Endothelial cell of umbilical vein (primary cell): Measurements from ENCODE around the gene CKB. TPM values are rescaled to one million over a fixed set of nuclear protein-coding genes. Genes with fewer than 3 reads are reported as not detected.

Source experiments
- BruUV-seq: library from RNA; stranded (reverse); fragments of 400-500 nt; replicated peaks from 2 replicates; lab custom pipeline; 2021; lab: Mats Ljungman, UMichigan
- CTCF ChIA-PET: fragments of 300-600, 350-600 bp; sonication (Branson Sonifier 250); formaldehyde crosslinking; loops from one replicate; lab custom pipeline; 2021; ENCODE audit warnings: antibody characterized with exemption, inconsistent platforms; lab: Charles Lee
- POLR2A ChIA-PET: fragments of 300-600, 350-600 bp; sonication (Branson Sonifier 250); formaldehyde crosslinking; loops from one replicate; lab custom pipeline; 2021; ENCODE audit warnings: antibody characterized with exemption, inconsistent platforms; lab: Charles Lee
- DNase-seq: peaks from one replicate; pipeline ENCODE4 v3.0.0-alpha.2; 2011; ENCODE audit warnings: low read depth, low spot score
- FAIRE-seq: peaks from 2 replicates; lab custom pipeline; 2011; peaks lifted over from hg19 to GRCh38; lab: Jason Lieb, UNC
- H2AFZ ChIP-seq: 2 replicates; pipeline ENCODE4 v1.6.0; 2012; ENCODE audit warnings: low read depth, low read length, control low read depth, inconsistent platforms
- H3K27ac ChIP-seq: 2 replicates; pipeline ENCODE4 v1.5.1; 2011; ENCODE audit warnings: low read depth, mild to moderate bottlenecking, control low read depth, low read length, moderate library complexity; ENCODE audit not compliant: insufficient read depth
- H3K27me3 ChIP-seq, 2 experiments: 2 replicates each; pipeline versions ENCODE4 v1.6.0 to v1.6.1; 2011; ENCODE audit warnings: low read length in 2 of 2, mixed read lengths in 1 of 2; ENCODE audit not compliant: control insufficient read depth in 2 of 2, insufficient read depth in 2 of 2
- H3K36me3 ChIP-seq, 2 experiments: 2 replicates in 1 of 2; 3 replicates in 1 of 2; pipeline ENCODE4 v1.5.1; 2011; ENCODE audit warnings: low read length in 2 of 2, mild to moderate bottlenecking in 1 of 2, moderate library complexity in 1 of 2; ENCODE audit not compliant: control insufficient read depth in 2 of 2, insufficient read depth in 2 of 2; ENCODE audit errors: extremely low read depth in 1 of 2
- H3K4me1 ChIP-seq: 3 replicates; pipeline ENCODE4 v1.5.1; 2011; ENCODE audit warnings: mild to moderate bottlenecking, low read length; ENCODE audit not compliant: control insufficient read depth, insufficient read depth; ENCODE audit errors: extremely low read depth
- H3K4me2 ChIP-seq: 2 replicates; pipeline ENCODE4 v1.6.1; 2011; ENCODE audit warnings: low read length, control low read depth, mixed read lengths; ENCODE audit not compliant: insufficient read depth
- H3K4me3 ChIP-seq, 3 experiments: fragments of 200-600 bp in 1 of 3; sonication (generic), shearing (Covaris generic) in 1 of 3; replicated peaks in 1 of 3; 2 replicates each; pipeline ENCODE4 v1.5.1; 2011 to 2016; ENCODE audit warnings: control low read depth in 3 of 3, low read length in 3 of 3, mild to moderate bottlenecking in 2 of 3, inconsistent platforms in 1 of 3, low read depth in 1 of 3, moderate library complexity in 1 of 3; ENCODE audit not compliant: insufficient read depth in 1 of 3
- H3K79me2 ChIP-seq: 2 replicates; pipeline ENCODE4 v1.6.0; 2012; ENCODE audit warnings: low read length, inconsistent platforms; ENCODE audit not compliant: control insufficient read depth, insufficient read depth
- H3K9ac ChIP-seq: replicated peaks from 2 replicates; pipeline ENCODE3; 2011; ENCODE audit warnings: low read length, control low read depth; ENCODE audit not compliant: insufficient read depth; ENCODE audit errors: extremely low read depth
- H3K9me1 ChIP-seq: replicated peaks from 3 replicates; pipeline ENCODE4 v1.6.0; 2011; ENCODE audit warnings: mild to moderate bottlenecking, low read length; ENCODE audit not compliant: control insufficient read depth, insufficient read depth; ENCODE audit errors: extremely low read depth
- H3K9me3 ChIP-seq: replicated peaks from 2 replicates; pipeline ENCODE4 v1.5.1; 2012; ENCODE audit warnings: low read length, inconsistent platforms; ENCODE audit not compliant: control insufficient read depth, insufficient read depth
- H4K20me1 ChIP-seq: replicated peaks from 2 replicates; pipeline ENCODE3; 2011; ENCODE audit warnings: mild to moderate bottlenecking, low read length; ENCODE audit not compliant: control insufficient read depth, insufficient read depth; ENCODE audit errors: extremely low read depth
- EZH2 ChIP-seq: IDR thresholded peaks from 2 replicates; pipeline ENCODE4 v1.6.1; 2012; ENCODE audit warnings: borderline replicate concordance, low read depth, mild to moderate bottlenecking, moderate library complexity, low read length, inconsistent platforms; ENCODE audit not compliant: severe bottlenecking
- FOS ChIP-seq: IDR thresholded peaks from 2 replicates; pipeline ENCODE4 v1.6.1; 2011; ENCODE audit warnings: mild to moderate bottlenecking, low read length, moderate library complexity, borderline replicate concordance; ENCODE audit not compliant: insufficient read depth
- JUN ChIP-seq: IDR thresholded peaks from 2 replicates; pipeline ENCODE4 v1.6.1; 2011; ENCODE audit warnings: borderline replicate concordance, low read depth; ENCODE audit not compliant: insufficient read length, insufficient read depth
- MYC ChIP-seq: IDR thresholded peaks from one replicate; pipeline ENCODE4 v1.6.1; 2011; ENCODE audit warnings: mild to moderate bottlenecking, low read depth, low read length
- POLR2A ChIP-seq: IDR thresholded peaks from 2 replicates; pipeline ENCODE4 v1.6.1; 2012; ENCODE audit warnings: low read depth, mild to moderate bottlenecking, control low read depth, low read length
- POLR2AphosphoS5 ChIP-seq: IDR thresholded peaks from 2 replicates; pipeline ENCODE4 v1.6.1; 2012; ENCODE audit warnings: low read depth, mild to moderate bottlenecking, control low read depth, low read length, moderate library complexity; ENCODE audit not compliant: insufficient read depth
- dilution Hi-C: fragments of 300-500 bp; cut with MboI; formaldehyde crosslinking; loops from one replicate; pipeline ENCODE4 v1.15.0; 2019; ENCODE audit warnings: low sequenced_read_pairs; ENCODE audit not compliant: extremely low pct_ligation_motif_present
- intact Hi-C: fragments of 100-400 bp; cut with micrococcal nuclease; formaldehyde crosslinking; loops from one replicate; pipeline ENCODE4 v1.10.0; 2022
- polyA plus RNA-seq, 4 experiments: library from polyadenylated mRNA; depleted of rRNA in 3 of 4; stranded (reverse) in 3 of 4; unstranded in 1 of 4; fragments of >200 nt; gene quantifications; 2 replicates each; pipeline versions ENCODE4 v1.2.1 to v1.2.3, GENCODE V29; 2011 to 2012; ENCODE audit warnings: missing spikeins in 1 of 4
- total RNA-seq: library from RNA; stranded (reverse); gene quantifications from 2 replicates; pipeline ENCODE4 v1.2.3, GENCODE V29; 2021
- TF ChIP-seq, protein P1 (sequence below): IDR thresholded peaks from 2 replicates; pipeline ENCODE4 v1.6.1; 2011; ENCODE audit not compliant: insufficient read depth, insufficient read length
- TF ChIP-seq, protein P2 (sequence below), 2 donors: IDR thresholded peaks; 1 replicate in 1 of 2; 2 replicates in 1 of 2; pipeline ENCODE4 v1.5.1; 2011; ENCODE audit warnings: low read length in 2 of 2, mild to moderate bottlenecking in 2 of 2, moderate library complexity in 2 of 2, control low read depth in 1 of 2, inconsistent platforms in 1 of 2, low read depth in 1 of 2; ENCODE audit not compliant: insufficient read depth in 1 of 2; ENCODE audit errors: extremely low read depth in 1 of 2

CKB gene
- total and polyA plus RNA-seq, 2 donors (not counting 3 experiments of a cell fraction or from before 2014, with no cell fraction given) = 4.0 to 6.9 TPM

- ChIA-PET POLR2A (no interaction called here), CTCF (interaction anchor here (0.6 to 3.9 kb wide), 26 partner anchors 8 to 109 kb away, joined by 3 to 34 read pairs (median 4); partner anchors contain the start of gene TRMT61A)
- H3K9me3 ChIP-seq = no peaks in the 10 kb centered on the region
- no TSS peak for BruUV-seq
- H2AFZ ChIP-seq = no peak overlapping the region
- TF ChIP-seq, protein P1, sequence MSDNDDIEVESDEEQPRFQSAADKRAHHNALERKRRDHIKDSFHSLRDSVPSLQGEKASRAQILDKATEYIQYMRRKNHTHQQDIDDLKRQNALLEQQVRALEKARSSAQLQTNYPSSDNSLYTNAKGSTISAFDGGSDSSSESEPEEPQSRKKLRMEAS = no peak
- no peak for TF ChIP-seq FOS
- peak; percentile 29 for TF ChIP-seq POLR2AphosphoS5
- TF ChIP-seq, protein P2, sequence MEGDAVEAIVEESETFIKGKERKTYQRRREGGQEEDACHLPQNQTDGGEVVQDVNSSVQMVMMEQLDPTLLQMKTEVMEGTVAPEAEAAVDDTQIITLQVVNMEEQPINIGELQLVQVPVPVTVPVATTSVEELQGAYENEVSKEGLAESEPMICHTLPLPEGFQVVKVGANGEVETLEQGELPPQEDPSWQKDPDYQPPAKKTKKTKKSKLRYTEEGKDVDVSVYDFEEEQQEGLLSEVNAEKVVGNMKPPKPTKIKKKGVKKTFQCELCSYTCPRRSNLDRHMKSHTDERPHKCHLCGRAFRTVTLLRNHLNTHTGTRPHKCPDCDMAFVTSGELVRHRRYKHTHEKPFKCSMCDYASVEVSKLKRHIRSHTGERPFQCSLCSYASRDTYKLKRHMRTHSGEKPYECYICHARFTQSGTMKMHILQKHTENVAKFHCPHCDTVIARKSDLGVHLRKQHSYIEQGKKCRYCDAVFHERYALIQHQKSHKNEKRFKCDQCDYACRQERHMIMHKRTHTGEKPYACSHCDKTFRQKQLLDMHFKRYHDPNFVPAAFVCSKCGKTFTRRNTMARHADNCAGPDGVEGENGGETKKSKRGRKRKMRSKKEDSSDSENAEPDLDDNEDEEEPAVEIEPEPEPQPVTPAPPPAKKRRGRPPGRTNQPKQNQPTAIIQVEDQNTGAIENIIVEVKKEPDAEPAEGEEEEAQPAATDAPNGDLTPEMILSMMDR (IDR thresholded peaks at IDR 0.05; ENCODE audit: extremely low read depth in 1 of 2, insufficient read depth in 1 of 2, low read depth in 1 of 2, low read length in 2 of 2) = peak; percentile 93 to 98
- no peak for TF ChIP-seq JUN
- TF ChIP-seq MYC = no peak
- no peak for TF ChIP-seq POLR2A
- TF ChIP-seq EZH2 = no peak
- peak; percentile 83 for DNase-seq
- H3K4me1 ChIP-seq = no peaks in the 10 kb centered on the region
- no peak overlapping the region for H3K4me2 ChIP-seq
- intact Hi-C loops (loop anchor here (1.0 kb wide), 1 partner anchor 46 kb away; no protein-coding TSS in a partner anchor), dilution Hi-C loops (no loop called here)
- H3K9me1 ChIP-seq = no peaks in the 10 kb centered on the region
- H3K36me3 ChIP-seq = peaks cover 17 to 26% of the 10 kb centered on the region in 2 experiments
- peak; percentile 92 for FAIRE-seq
- H3K9ac ChIP-seq = no peak overlapping the region
- H3K27ac ChIP-seq = no peak overlapping the region
- H4K20me1 ChIP-seq = no peaks in the 10 kb centered on the region
- no peaks in the 10 kb centered on the region for H3K27me3 ChIP-seq
- no peak overlapping the region for H3K4me3 ChIP-seq
- no peaks in the 10 kb centered on the region for H3K79me2 ChIP-seq
Measured at GRCh38 chr14:103500148-103500990, 22.3 kb downstream of the CKB start.
